Tibial artery (tissue), 4 donors: ENCODE measurements around the gene TNFSF12.

Experiments
- DNase-seq, 2 donors: peaks; one replicate each; pipeline ENCODE4 v3.0.0-alpha.2; 2019
- H3K27ac ChIP-seq, 2 donors: fragments of 200-600 bp; sonication (generic) in 1 of 2; 1 replicate in 1 of 2; 2 replicates in 1 of 2; pipeline ENCODE4 v1.5.1; 2018 to 2019; ENCODE audit warnings: mild to moderate bottlenecking in 1 of 2
- H3K27me3 ChIP-seq, 2 donors: fragments of 200-600 bp; sonication (generic) in 1 of 2; one replicate each; pipeline versions ENCODE4 v1.5.1 to v1.6.0; 2016 to 2019
- H3K36me3 ChIP-seq, 3 donors: fragments of 200-600 bp; sonication (generic) in 2 of 3; one replicate each; pipeline ENCODE4 v1.5.1; 2016 to 2019; ENCODE audit warnings: mild to moderate bottlenecking in 2 of 3
- H3K4me1 ChIP-seq, 4 donors: fragments of 200-600 bp; sonication (generic) in 2 of 4; 1 replicate in 3 of 4; 2 replicates in 1 of 4; pipeline ENCODE4 v1.5.1; 2016 to 2019
- H3K4me3 ChIP-seq, 2 donors: fragments of 200-600 bp; sonication (generic) in 1 of 2; 1 replicate in 1 of 2; 2 replicates in 1 of 2; pipeline ENCODE4 v1.5.1; 2018 to 2019; ENCODE audit warnings: mild to moderate bottlenecking in 2 of 2
- H3K9me3 ChIP-seq, 3 donors: fragments of 200-600 bp; sonication (generic) in 1 of 3; one replicate each; pipeline ENCODE4 v1.5.1; 2016 to 2019
- CTCF ChIP-seq, 2 experiments: fragments of 200-600 bp in 1 of 2; fragments of 450-650 bp in 1 of 2; IDR thresholded peaks; one replicate each; pipeline ENCODE4 v1.5.1; 2017 to 2019; ENCODE audit warnings: antibody characterized with exemption in 2 of 2, mild to moderate bottlenecking in 1 of 2, moderate library complexity in 1 of 2
- intact Hi-C: fragments of 100-400 bp; cut with DNase I; formaldehyde crosslinking; loops from one replicate; pipeline ENCODE4 v1.15.0; 2023; ENCODE audit warnings: low total_unique reads

TNFSF12 gene

DNA sequence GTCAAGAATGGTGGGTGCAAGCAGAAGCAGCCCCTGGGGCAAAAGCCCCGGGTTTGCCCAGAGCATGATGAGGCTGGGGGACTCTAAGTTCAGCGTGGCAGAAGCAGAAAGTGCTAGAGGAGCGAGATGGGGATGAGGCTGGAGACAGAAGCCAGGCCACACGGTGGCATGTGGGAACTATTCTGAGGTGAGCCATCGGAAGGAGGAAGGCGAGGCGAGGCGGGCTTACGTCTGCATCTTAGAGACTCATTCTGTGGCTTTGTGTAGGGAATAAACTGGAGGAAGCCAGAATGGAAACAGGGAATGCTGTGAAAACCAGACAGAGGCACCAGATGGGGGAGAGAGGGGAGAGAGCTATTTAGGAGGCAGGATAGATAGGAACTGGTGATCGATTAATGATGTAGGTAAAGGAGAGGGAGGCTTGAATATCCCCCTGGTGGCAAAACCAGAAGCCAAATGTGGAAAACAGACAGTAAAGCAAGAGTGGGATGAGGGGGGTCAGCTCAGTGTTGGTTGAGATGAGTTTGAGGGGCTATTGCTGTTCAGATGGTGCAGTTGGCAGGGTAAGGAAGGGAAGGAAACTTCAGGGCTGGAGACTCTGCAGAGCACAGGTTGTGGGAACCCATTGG lies 6.6 kb downstream of the TNFSF12 start:
- peaks cover 3 to 22% (median 13%) of the 10 kb centered on the region in 3 donors for H3K36me3 ChIP-seq
- peaks cover 0 to 34% (median 33%) of the 10 kb centered on the region in 4 donors for H3K4me1 ChIP-seq
- H3K9me3 ChIP-seq: no peaks in the 10 kb centered on the region
- intact Hi-C loops: no loop called here
- no peak overlapping the region for H3K4me3 ChIP-seq
- H3K27me3 ChIP-seq: no peaks in the 10 kb centered on the region
- no peak for TF ChIP-seq CTCF (IDR thresholded peaks at IDR 0.05)
- no peak overlapping the region for H3K27ac ChIP-seq
- DNase-seq: no peak

GRCh38 chr17:7556627-7557026 lies 7.8 kb downstream of the TNFSF12 start:
- peaks cover 0 to 42% (median 40%) of the 10 kb centered on the region in 4 donors for H3K4me1 ChIP-seq
- peak overlapping the region; percentile 95 to 96 for H3K27ac ChIP-seq
- no peaks in the 10 kb centered on the region for H3K9me3 ChIP-seq
- no peak for TF ChIP-seq CTCF (IDR thresholded peaks at IDR 0.05)
- no peak overlapping the region for H3K4me3 ChIP-seq
- no peak for DNase-seq
- peaks cover 0 to 10% (median 6%) of the 10 kb centered on the region in 3 donors for H3K36me3 ChIP-seq
- H3K27me3 ChIP-seq: no peaks in the 10 kb centered on the region
- intact Hi-C loops: no loop called here

DNA sequence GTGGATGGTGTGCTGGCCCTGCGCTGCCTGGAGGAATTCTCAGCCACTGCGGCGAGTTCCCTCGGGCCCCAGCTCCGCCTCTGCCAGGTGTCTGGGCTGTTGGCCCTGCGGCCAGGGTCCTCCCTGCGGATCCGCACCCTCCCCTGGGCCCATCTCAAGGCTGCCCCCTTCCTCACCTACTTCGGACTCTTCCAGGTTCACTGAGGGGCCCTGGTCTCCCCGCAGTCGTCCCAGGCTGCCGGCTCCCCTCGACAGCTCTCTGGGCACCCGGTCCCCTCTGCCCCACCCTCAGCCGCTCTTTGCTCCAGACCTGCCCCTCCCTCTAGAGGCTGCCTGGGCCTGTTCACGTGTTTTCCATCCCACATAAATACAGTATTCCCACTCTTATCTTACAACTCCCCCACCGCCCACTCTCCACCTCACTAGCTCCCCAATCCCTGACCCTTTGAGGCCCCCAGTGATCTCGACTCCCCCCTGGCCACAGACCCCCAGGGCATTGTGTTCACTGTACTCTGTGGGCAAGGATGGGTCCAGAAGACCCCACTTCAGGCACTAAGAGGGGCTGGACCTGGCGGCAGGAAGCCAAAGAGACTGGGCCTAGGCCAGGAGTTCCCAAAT lies 8.4 kb downstream of the TNFSF12 start:
- intact Hi-C loops: no loop called here
- Histone ChIP-seq H3K4me3 (no peak overlapping the region), H3K36me3 (peaks cover 0 to 10% (median 6%) of the 10 kb centered on the region in 3 donors), H3K27ac (peak overlapping the region; percentile 95 to 96), H3K27me3 (no peaks in the 10 kb centered on the region), H3K4me1 (peaks cover 0 to 44% (median 40%) of the 10 kb centered on the region in 4 donors), H3K9me3 (no peaks in the 10 kb centered on the region)
- no peak for TF ChIP-seq CTCF (IDR thresholded peaks at IDR 0.05)
- DNase-seq: no peak

DNA sequence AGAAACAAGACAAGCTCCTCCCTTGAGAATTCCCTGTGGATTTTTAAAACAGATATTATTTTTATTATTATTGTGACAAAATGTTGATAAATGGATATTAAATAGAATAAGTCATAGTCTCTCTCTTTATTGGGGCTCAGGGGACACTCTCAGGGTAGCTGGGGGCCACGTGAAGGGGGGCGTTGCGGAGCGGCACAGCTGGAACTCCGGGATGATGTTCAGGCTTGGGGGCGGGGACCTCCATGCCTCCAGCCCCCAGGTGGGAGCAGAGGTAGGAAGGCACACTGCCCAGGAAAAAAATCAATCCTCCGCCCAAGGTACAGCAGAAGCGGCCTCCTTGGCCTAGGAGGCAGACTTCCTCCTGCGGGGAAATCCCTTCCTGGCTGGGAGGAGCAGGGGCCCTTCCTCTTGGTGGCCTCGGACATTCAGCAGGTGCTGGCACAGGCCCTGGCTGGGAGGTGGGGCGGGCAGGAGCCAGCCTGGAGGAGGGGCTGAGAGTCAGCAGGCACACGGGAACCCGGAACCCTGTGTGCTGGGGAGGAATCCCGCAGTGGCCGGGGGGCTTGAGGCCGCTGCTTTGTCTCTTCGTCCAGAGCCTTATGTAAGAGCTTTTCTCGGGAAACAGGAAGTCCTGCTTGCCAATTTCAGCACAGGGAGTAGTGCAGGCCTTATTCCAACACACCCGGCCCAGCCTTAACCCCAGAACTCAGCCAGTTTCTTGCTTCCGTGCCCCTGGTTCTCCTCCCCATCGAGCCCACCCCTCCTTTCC lies 9.1 kb downstream of the TNFSF12 start:
- intact Hi-C loops: no loop called here
- Histone ChIP-seq H3K4me1 (peaks cover 0 to 51% (median 46%) of the 10 kb centered on the region in 4 donors), H3K4me3 (peak overlapping the region; percentile 86 to 99), H3K27me3 (no peaks in the 10 kb centered on the region), H3K36me3 (peaks cover 0 to 11% (median 6%) of the 10 kb centered on the region in 3 donors), H3K27ac (peak overlapping the region; percentile 95 to 96), H3K9me3 (no peaks in the 10 kb centered on the region)
- peak; percentile 88 to 94 for DNase-seq
- no peak for TF ChIP-seq CTCF (IDR thresholded peaks at IDR 0.05)

GRCh38 chr17:7558544-7559319 lies 9.9 kb downstream of the TNFSF12 start, which contains the start of gene TNFSF13:
Gene TNFSF13, plus strand, starts transcription at chr17:7558750. Its CDS starts 290 bp downstream, at chr17:7559040.
- no peak for TF ChIP-seq CTCF (IDR thresholded peaks at IDR 0.05)
- Histone ChIP-seq H3K27ac (peak within 1 kb of the TSS; percentile 95 to 96), H3K4me3 (peak within 1 kb of the TSS; percentile 86 to 99), H3K36me3 (peaks cover 0 to 12% (median 6%) of the 10 kb centered on the region in 3 donors), H3K4me1 (peaks cover 0 to 59% (median 54%) of the 10 kb centered on the region in 4 donors), H3K9me3 (no peaks in the 10 kb centered on the region), H3K27me3 (no peaks in the 10 kb centered on the region)
- peak; percentile 64 to 85 for DNase-seq
- intact Hi-C loops: no loop called here
